Upper lobe of left lung (tissue), 6 donors: ENCODE measurements around the gene SCRT2. TPM values are rescaled to one million over a fixed set of nuclear protein-coding genes. Genes with fewer than 3 reads are reported as not detected.
A peak's percentile ranks its signal among the peaks of the same experiment; 100 is the strongest.

Experiments used
- ATAC-seq, 2 donors: fragments of 200-7000 bp; cut with Tn5 transposase; one replicate each; pipeline ENCODE4 v1.9.1; 2022; ENCODE audit warnings: mild to moderate bottlenecking in 2 of 2, moderate library complexity in 2 of 2; ENCODE audit not compliant: low FRiP score in 2 of 2
- DNase-seq, 2 donors: peaks; one replicate each; pipeline ENCODE4 v3.0.0-alpha.2; 2019 to 2020
- H3K27ac ChIP-seq, 4 donors: fragments of 200-600 bp; sonication (generic); one replicate each; pipeline ENCODE4 v1.5.1; 2016 to 2019
- H3K27me3 ChIP-seq, 4 donors: fragments of 200-600 bp; sonication (generic); one replicate each; pipeline ENCODE4 v1.5.1; 2017 to 2019
- H3K36me3 ChIP-seq, 4 donors: fragments of 200-600 bp; sonication (generic); one replicate each; pipeline ENCODE4 v1.5.1; 2016 to 2019
- H3K4me1 ChIP-seq, 4 donors: fragments of 200-600 bp; sonication (generic); one replicate each; pipeline ENCODE4 v1.5.1; 2018 to 2019
- H3K4me3 ChIP-seq, 4 donors: fragments of 200-600 bp; sonication (generic); one replicate each; pipeline ENCODE4 v1.5.1; 2017 to 2019; ENCODE audit warnings: mild to moderate bottlenecking in 2 of 4, moderate library complexity in 1 of 4
- H3K9me3 ChIP-seq, 4 donors: fragments of 200-600 bp; sonication (generic); one replicate each; pipeline ENCODE4 v1.5.1; 2018 to 2019
- CTCF ChIP-seq, 6 experiments: fragments of 450-650 bp in 4 of 6; fragments of 200-600 bp in 2 of 6; sonication (generic) in 2 of 6; IDR thresholded peaks; one replicate each; pipeline ENCODE4 v1.5.1; 2016 to 2019; ENCODE audit warnings: antibody characterized with exemption in 6 of 6
- EP300 ChIP-seq, 4 donors: sonication (generic); formaldehyde crosslinking; IDR thresholded peaks; one replicate each; pipeline ENCODE4 v1.5.1; 2017; ENCODE audit warnings: antibody characterized with exemption in 4 of 4, control low read depth in 2 of 4
- POLR2A ChIP-seq, 4 donors: fragments of 450-650 bp; IDR thresholded peaks; one replicate each; pipeline ENCODE4 v1.5.1; 2016 to 2017; ENCODE audit warnings: antibody characterized with exemption in 4 of 4, mild to moderate bottlenecking in 2 of 4
- POLR2AphosphoS5 ChIP-seq, 2 donors: sonication (generic); formaldehyde crosslinking; IDR thresholded peaks; one replicate each; pipeline ENCODE4 v1.5.1; 2017; ENCODE audit warnings: antibody characterized with exemption in 2 of 2
- WGBS, 2 donors: methylation state at CpG; one replicate each; pipeline ENCODE4 v1.1.5; 2017 to 2018; 5-methylcytosine and 5-hydroxymethylcytosine counted together
- total RNA-seq, 6 donors: library from RNA; depleted of rRNA in 4 of 6; stranded (reverse); fragments of >200 nt in 4 of 6; gene quantifications; one replicate each; pipeline versions ENCODE4 v1.1.0 to v1.2.1, GENCODE V29; 2016 to 2021
- donor health status: DM: no; HTN: no; CAD: no; lungs with moderate emphysema.
- donor health status: DM: no; HTN: yes; CAD: no; lungs with severe emphysema.

SCRT2 gene
- total RNA-seq, 6 donors from 2014 or later, result not detected

- Histone ChIP-seq H3K9me3 (no peaks in the 10 kb centered on the region), H3K4me1 (no peaks in the 10 kb centered on the region), H3K4me3 (no peak overlapping the region), H3K36me3 (no peaks in the 10 kb centered on the region), H3K27ac (no peak overlapping the region), H3K27me3 (no peaks in the 10 kb centered on the region)
- no peak for TF ChIP-seq POLR2AphosphoS5 (IDR thresholded peaks at IDR 0.05)
- TF ChIP-seq EP300 (IDR thresholded peaks at IDR 0.05), result no peak
- no peak for TF ChIP-seq CTCF (IDR thresholded peaks at IDR 0.05)
- TF ChIP-seq POLR2A (IDR thresholded peaks at IDR 0.05), result no peak
- no peak for DNase-seq
- ATAC-seq, result no peak
- 65 to 69% methylated on average over 11 of the region's 11 CpGs for WGBS, 2 donors
Observed at GRCh38 chr20:719816-720215, 44.2 kb upstream of the SCRT2 start.

GRCh38 chr20:719068-719467 is 43.5 kb upstream of the SCRT2 start:
- peaks cover 0 to 4% (median 2%) of the 10 kb centered on the region in 4 donors for H3K9me3 ChIP-seq
- H3K27me3 ChIP-seq, result no peaks in the 10 kb centered on the region
- ATAC-seq, result no peak
- H3K36me3 ChIP-seq, result no peaks in the 10 kb centered on the region
- H3K4me1 ChIP-seq, result no peaks in the 10 kb centered on the region
- no peak for DNase-seq
- TF ChIP-seq POLR2AphosphoS5 (IDR thresholded peaks at IDR 0.05) (no peak), EP300 (IDR thresholded peaks at IDR 0.05) (no peak), CTCF (IDR thresholded peaks at IDR 0.05) (no peak), POLR2A (IDR thresholded peaks at IDR 0.05) (no peak)
- 70 to 92% methylated on average over 5 of the region's 5 CpGs for WGBS, 2 donors
- no peak overlapping the region for H3K4me3 ChIP-seq
- H3K27ac ChIP-seq, result no peak overlapping the region

GRCh38 chr20:717832-718231 is 42.2 kb upstream of the SCRT2 start:
- Histone ChIP-seq H3K4me3 (no peak overlapping the region), H3K27ac (no peak overlapping the region), H3K36me3 (no peaks in the 10 kb centered on the region), H3K27me3 (no peaks in the 10 kb centered on the region), H3K9me3 (peaks cover 0 to 14% (median 7%) of the 10 kb centered on the region in 4 donors), H3K4me1 (no peaks in the 10 kb centered on the region)
- TF ChIP-seq EP300 (IDR thresholded peaks at IDR 0.05) (no peak), CTCF (IDR thresholded peaks at IDR 0.05) (no peak), POLR2A (IDR thresholded peaks at IDR 0.05) (no peak), POLR2AphosphoS5 (IDR thresholded peaks at IDR 0.05) (no peak)
- peak in 1 of 2 donors; percentile 38 for DNase-seq
- WGBS, 2 donors, result 37 to 45% methylated on average over 5 of the region's 5 CpGs
- ATAC-seq, result peak in 1 of 2 donors; percentile 27

- H3K9me3 ChIP-seq, result peaks cover 0 to 14% (median 8%) of the 10 kb centered on the region in 4 donors
- 85 to 93% methylated on average over 7 of the region's 7 CpGs for WGBS, 2 donors
- ATAC-seq, result no peak
Observed at GRCh38 chr20:717271-717670, 41.7 kb upstream of the SCRT2 start.

More at GRCh38 chr20:717271-717670, 41.7 kb upstream of the SCRT2 start:
- no peaks in the 10 kb centered on the region for H3K36me3 ChIP-seq
- no peaks in the 10 kb centered on the region for H3K27me3 ChIP-seq
- no peak overlapping the region for H3K27ac ChIP-seq
- H3K4me1 ChIP-seq, result no peaks in the 10 kb centered on the region
- no peak for TF ChIP-seq CTCF (IDR thresholded peaks at IDR 0.05)
- H3K4me3 ChIP-seq, result no peak overlapping the region
- no peak for DNase-seq
